Osteoblast (primary cell): ENCODE measurements around the gene DNAJC15. TPM values are rescaled to one million over a fixed set of nuclear protein-coding genes. Genes with fewer than 3 reads are reported as not detected.

ENCODE experiments used
- DNase-seq: peaks from one replicate; pipeline ENCODE4 v3.0.0; 2011; ENCODE audit warnings: low spot score, mixed read lengths; ENCODE audit not compliant: insufficient read length; ENCODE audit errors: missing footprints
- H2AFZ ChIP-seq: 2 replicates; pipeline ENCODE4 v1.6.0; 2011; ENCODE audit warnings: mild to moderate bottlenecking, low read length
- H3K27ac ChIP-seq: 2 replicates; pipeline ENCODE4 v1.5.1; 2011; ENCODE audit warnings: mild to moderate bottlenecking, low read depth, low read length, moderate library complexity
- H3K27me3 ChIP-seq: 2 replicates; pipeline ENCODE4 v1.6.0; 2012; ENCODE audit warnings: mild to moderate bottlenecking, control low read depth, inconsistent platforms, low read length, moderate library complexity; ENCODE audit not compliant: insufficient read depth
- H3K36me3 ChIP-seq: 2 replicates; pipeline ENCODE4 v1.5.1; 2011; ENCODE audit warnings: mild to moderate bottlenecking, low read length, control low read depth, moderate library complexity; ENCODE audit not compliant: insufficient read depth
- H3K4me1 ChIP-seq: 2 replicates; pipeline ENCODE4 v1.5.1; 2011; ENCODE audit warnings: mild to moderate bottlenecking, low read length, control low read depth, moderate library complexity; ENCODE audit not compliant: insufficient read depth
- H3K4me2 ChIP-seq: 2 replicates; pipeline ENCODE4 v1.6.0; 2011; ENCODE audit warnings: mild to moderate bottlenecking, low read length; ENCODE audit not compliant: insufficient read depth
- H3K4me3 ChIP-seq: fragments of 200-600 bp; sonication (generic); 3 replicates; pipeline ENCODE4 v1.5.1; 2012; ENCODE audit warnings: mild to moderate bottlenecking, low read length, inconsistent platforms; ENCODE audit not compliant: insufficient read depth
- H3K79me2 ChIP-seq: 2 replicates; pipeline ENCODE4 v1.6.0; 2012; ENCODE audit warnings: mild to moderate bottlenecking, low read length, control low read depth, inconsistent platforms; ENCODE audit not compliant: insufficient read depth
- H3K9me3 ChIP-seq: 2 replicates; pipeline ENCODE4 v1.5.1; 2011; ENCODE audit warnings: low read depth, low read length, control low read depth
- H4K20me1 ChIP-seq: 2 replicates; pipeline ENCODE4 v1.6.0; 2012; ENCODE audit warnings: mild to moderate bottlenecking, low read length, control low read depth; ENCODE audit not compliant: insufficient read depth
- total RNA-seq: library from RNA; depleted of rRNA; stranded (reverse); fragments of >200 nt; gene quantifications from 2 replicates; pipeline ENCODE4 v1.2.3, GENCODE V29; 2012
- TF ChIP-seq, protein P1 (sequence below): IDR thresholded peaks from 2 replicates; pipeline ENCODE4 v1.5.1; 2011; ENCODE audit warnings: mild to moderate bottlenecking, low read depth, low read length, moderate library complexity; ENCODE audit errors: extremely low read depth

DNAJC15 gene
- total RNA-seq, 1 donor = 17.0 TPM

DNA sequence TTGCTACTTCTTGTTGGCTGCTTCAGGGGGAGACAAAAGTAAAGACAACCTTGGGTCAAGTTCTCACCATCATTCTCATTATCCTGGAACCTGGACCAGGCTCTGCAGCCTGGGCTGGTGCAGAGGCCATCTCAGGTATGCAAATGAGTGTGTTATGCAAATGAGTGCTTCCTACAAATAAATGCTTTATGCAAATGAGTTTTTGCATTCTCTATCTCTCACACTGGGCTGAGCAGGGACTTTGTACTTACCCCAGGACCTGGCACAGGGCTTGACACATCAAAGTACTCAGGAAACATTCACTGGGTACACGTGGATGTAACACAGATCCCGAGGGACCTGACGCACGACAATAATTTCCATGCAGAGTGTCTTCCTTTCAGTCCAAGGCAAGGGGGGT is 103.0 kb downstream of the DNAJC15 start:
- H3K27ac ChIP-seq = no peak overlapping the region
- no peak overlapping the region for H3K4me2 ChIP-seq
- no peaks in the 10 kb centered on the region for H3K36me3 ChIP-seq
- peaks cover 13% of the 10 kb centered on the region for H3K4me1 ChIP-seq
- H3K4me3 ChIP-seq = no peak overlapping the region
- no peak overlapping the region for H2AFZ ChIP-seq
- no peaks in the 10 kb centered on the region for H3K9me3 ChIP-seq
- H3K27me3 ChIP-seq = no peaks in the 10 kb centered on the region
- H4K20me1 ChIP-seq = no peaks in the 10 kb centered on the region
- H3K79me2 ChIP-seq = no peaks in the 10 kb centered on the region
- TF ChIP-seq, protein P1, sequence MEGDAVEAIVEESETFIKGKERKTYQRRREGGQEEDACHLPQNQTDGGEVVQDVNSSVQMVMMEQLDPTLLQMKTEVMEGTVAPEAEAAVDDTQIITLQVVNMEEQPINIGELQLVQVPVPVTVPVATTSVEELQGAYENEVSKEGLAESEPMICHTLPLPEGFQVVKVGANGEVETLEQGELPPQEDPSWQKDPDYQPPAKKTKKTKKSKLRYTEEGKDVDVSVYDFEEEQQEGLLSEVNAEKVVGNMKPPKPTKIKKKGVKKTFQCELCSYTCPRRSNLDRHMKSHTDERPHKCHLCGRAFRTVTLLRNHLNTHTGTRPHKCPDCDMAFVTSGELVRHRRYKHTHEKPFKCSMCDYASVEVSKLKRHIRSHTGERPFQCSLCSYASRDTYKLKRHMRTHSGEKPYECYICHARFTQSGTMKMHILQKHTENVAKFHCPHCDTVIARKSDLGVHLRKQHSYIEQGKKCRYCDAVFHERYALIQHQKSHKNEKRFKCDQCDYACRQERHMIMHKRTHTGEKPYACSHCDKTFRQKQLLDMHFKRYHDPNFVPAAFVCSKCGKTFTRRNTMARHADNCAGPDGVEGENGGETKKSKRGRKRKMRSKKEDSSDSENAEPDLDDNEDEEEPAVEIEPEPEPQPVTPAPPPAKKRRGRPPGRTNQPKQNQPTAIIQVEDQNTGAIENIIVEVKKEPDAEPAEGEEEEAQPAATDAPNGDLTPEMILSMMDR = no peak
- DNase-seq = no peak

DNA sequence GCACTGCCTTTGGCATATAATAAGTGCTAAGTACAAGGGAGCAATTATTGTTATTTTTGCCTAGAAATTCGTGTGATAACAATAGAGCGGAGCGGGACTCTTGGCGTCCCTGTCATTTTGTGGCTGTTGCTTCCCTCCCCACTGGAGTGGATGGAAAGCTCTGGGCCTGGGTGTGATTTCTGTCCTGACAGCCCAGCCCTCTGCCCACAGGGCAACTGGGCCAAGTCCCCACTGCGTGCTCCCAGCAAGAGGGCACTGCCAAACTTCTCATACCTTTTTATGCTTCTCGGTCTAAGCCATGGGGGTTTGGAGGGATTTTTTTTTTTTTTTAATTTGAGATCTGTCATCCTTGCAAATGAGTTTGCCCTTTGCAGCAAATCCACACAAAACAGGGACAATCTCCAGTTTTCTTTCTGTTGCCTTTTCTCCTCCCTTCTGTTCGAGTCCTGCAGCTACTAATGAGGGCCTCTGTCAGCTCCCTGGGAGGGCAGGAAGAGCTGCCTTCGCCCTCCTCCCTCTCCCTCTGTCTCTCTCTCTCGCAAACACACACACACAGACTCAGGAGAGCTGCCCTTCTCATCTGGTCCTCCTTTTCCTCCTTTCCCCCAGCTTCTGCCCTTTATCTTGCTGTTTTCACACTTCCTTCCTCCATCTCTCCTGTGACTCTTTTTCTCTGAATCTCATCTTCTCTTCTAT is 103.9 kb downstream of the DNAJC15 start:
- Histone ChIP-seq H3K9me3 (no peaks in the 10 kb centered on the region), H2AFZ (peak overlapping the region; percentile 95), H4K20me1 (no peaks in the 10 kb centered on the region), H3K4me2 (peak overlapping the region; percentile 42), H3K27ac (no peak overlapping the region), H3K4me3 (no peak overlapping the region), H3K27me3 (no peaks in the 10 kb centered on the region), H3K36me3 (no peaks in the 10 kb centered on the region), H3K4me1 (peaks cover 16% of the 10 kb centered on the region), H3K79me2 (no peaks in the 10 kb centered on the region)
- no peak for DNase-seq
- TF ChIP-seq, protein P1 = no peak

DNA sequence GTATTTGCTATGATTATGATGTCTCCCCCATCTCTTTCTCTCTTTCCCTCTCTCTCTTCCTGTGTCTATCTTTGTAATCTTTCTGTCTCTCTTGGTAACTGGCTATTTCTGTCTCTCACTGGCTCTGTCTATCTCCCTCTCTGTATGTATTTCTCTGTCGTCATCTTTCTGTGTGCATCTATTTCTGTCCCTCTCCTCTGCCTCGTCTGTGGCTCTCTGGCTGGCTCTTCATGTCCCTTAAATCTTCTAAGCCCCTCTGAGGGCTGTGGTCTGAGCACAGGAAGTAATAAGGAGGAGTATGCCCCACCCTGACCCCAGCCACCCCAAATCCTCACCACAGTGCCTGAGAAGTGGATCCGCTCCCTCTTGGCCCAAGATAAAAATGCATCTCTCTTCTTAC is 104.4 kb downstream of the DNAJC15 start:
- peak overlapping the region; percentile 42 for H3K4me2 ChIP-seq
- H3K36me3 ChIP-seq = no peaks in the 10 kb centered on the region
- TF ChIP-seq, protein P1 = no peak
- H3K4me1 ChIP-seq = peaks cover 16% of the 10 kb centered on the region
- H4K20me1 ChIP-seq = no peaks in the 10 kb centered on the region
- H3K27ac ChIP-seq = no peak overlapping the region
- DNase-seq = no peak
- no peak overlapping the region for H3K4me3 ChIP-seq
- H2AFZ ChIP-seq = peak overlapping the region; percentile 95
- H3K9me3 ChIP-seq = no peaks in the 10 kb centered on the region
- no peaks in the 10 kb centered on the region for H3K27me3 ChIP-seq
- no peaks in the 10 kb centered on the region for H3K79me2 ChIP-seq

DNA sequence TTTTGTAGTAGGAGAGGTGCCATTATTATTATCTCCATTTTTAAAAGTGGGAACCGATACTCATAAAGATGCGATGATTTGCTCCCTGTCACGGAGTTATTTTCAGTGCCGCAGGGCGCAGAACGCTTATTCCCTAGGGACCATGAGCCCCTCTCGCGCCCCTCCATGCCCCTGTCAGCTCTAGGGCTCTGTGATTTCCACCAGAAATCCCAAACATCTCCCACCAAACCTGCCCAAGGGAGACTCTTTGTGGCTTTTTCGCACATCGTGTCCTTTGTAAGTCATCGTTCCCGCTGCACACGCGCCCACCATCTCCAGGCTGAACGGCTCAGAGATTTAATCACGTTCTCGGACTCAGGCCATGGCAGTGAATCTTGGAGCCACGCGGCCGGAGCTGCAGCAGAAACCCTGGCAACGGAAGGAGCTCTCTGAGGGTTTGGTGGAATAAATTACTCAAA is 105.1 kb downstream of the DNAJC15 start:
- H3K27ac ChIP-seq = no peak overlapping the region

More for the DNA sequence above, 105.1 kb downstream of the DNAJC15 start:
- Histone ChIP-seq H3K4me1 (peaks cover 16% of the 10 kb centered on the region), H3K36me3 (no peaks in the 10 kb centered on the region), H3K27me3 (no peaks in the 10 kb centered on the region), H3K4me2 (peak overlapping the region; percentile 47), H3K4me3 (peak overlapping the region; percentile 44), H4K20me1 (no peaks in the 10 kb centered on the region), H3K79me2 (no peaks in the 10 kb centered on the region), H3K9me3 (no peaks in the 10 kb centered on the region), H2AFZ (peak overlapping the region; percentile 42)
- DNase-seq = no peak
- TF ChIP-seq, protein P1 = no peak
